Activated CD8-positive, alpha-beta T cell treated with anti-CD3 and anti-CD28 coated beads for 36 hours (primary cell): ENCODE data around the gene CA7. TPM values are rescaled to one million over a fixed set of nuclear protein-coding genes. Genes with fewer than 3 reads are reported as not detected.
"Not testable (repeated sequence)": the region's sequence is repeated elsewhere in the genome, so short reads cannot be mapped to it uniquely, and the experiment has no call there.

Experiments used
- ATAC-seq: fragments of 200-7000 bp; cut with Tn5 transposase; one replicate; pipeline ENCODE4 v1.10.0; 2021; ENCODE audit warnings: mild to moderate bottlenecking, moderate library complexity
- CTCF ChIA-PET: fragments of 350-600 bp; sonication (Branson Sonifier 250); formaldehyde crosslinking; loops from one replicate; lab custom pipeline; 2021; ENCODE audit warnings: antibody characterized with exemption; lab: Charles Lee
- POLR2A ChIA-PET: fragments of 350-600 bp; sonication (Branson Sonifier 250); formaldehyde crosslinking; loops from one replicate; lab custom pipeline; 2021; ENCODE audit warnings: antibody characterized with exemption; lab: Charles Lee
- DNase-seq: peaks from one replicate; pipeline ENCODE4 v3.0.0-alpha.2; 2020
- H3K27ac Mint-ChIP-seq: one replicate; pipeline ENCODE4 v1.8.0; 2021; ENCODE audit warnings: mild to moderate bottlenecking, mixed read lengths
- H3K27me3 Mint-ChIP-seq: one replicate; pipeline ENCODE4 v1.8.0; 2021; ENCODE audit warnings: mixed read lengths
- H3K36me3 Mint-ChIP-seq: one replicate; pipeline ENCODE4 v1.8.0; 2021; ENCODE audit warnings: low read depth, mixed read lengths
- H3K4me1 Mint-ChIP-seq: one replicate; pipeline ENCODE4 v1.8.0; 2021; ENCODE audit warnings: low read depth, mixed read lengths
- H3K4me3 Mint-ChIP-seq: one replicate; pipeline ENCODE4 v1.8.0; 2021; ENCODE audit warnings: mild to moderate bottlenecking, moderate library complexity, mixed read lengths
- H3K9me3 Mint-ChIP-seq: one replicate; pipeline ENCODE4 v1.8.0; 2021; ENCODE audit warnings: mixed read lengths
- intact Hi-C: fragments of 100-400 bp; cut with micrococcal nuclease; formaldehyde crosslinking; loops from one replicate; pipeline ENCODE4 v1.10.0; 2022
- total RNA-seq, 2 experiments: library from RNA; stranded (reverse); gene quantifications; one replicate each; pipeline ENCODE4 v1.2.3, GENCODE V29; 2021
- TF ChIP-seq, protein P1 (sequence below): fragments of 200-600 bp; IDR thresholded peaks from one replicate; pipeline ENCODE4 v1.8.0; 2022; ENCODE audit warnings: antibody characterized with exemption, mild to moderate bottlenecking

The CA7 gene
- total RNA-seq, 2 experiments from 2014 or later, result 0.27 TPM; not detected in 1

DNA sequence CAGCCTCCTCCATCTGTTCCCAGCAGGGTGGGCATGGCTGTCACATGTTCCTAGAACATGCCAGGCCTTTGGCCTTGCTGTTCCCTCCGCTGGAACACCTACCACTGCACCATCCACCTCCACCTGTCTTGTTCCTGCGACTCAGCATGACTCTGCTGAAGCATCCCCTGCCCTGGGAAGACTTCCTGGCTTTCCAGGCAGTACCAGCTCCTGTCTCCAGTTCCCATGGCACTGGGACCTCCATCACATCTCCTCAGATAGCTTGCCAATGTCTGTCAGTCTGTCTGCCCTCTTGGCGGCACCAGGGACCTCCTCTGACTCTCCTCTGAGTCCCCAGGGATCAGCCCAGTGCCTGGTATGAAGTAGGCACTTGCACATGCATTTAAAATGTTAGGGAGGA lies 51.8 kb downstream of the CA7 start:
- no peak overlapping the region for H3K27ac Mint-ChIP-seq
- POLR2A ChIA-PET, result interaction anchor here (1.1 to 6.3 kb wide), 3 partner anchors 15 to 80 kb away, joined by 3 to 28 read pairs (median 3); partner anchors contain the start of gene PDP2
- DNase-seq (no peak), ATAC-seq (no peak)
- no peak overlapping the region for H3K4me3 Mint-ChIP-seq
- H3K9me3 Mint-ChIP-seq, result no peaks in the 10 kb centered on the region
- H3K27me3 Mint-ChIP-seq, result no peaks in the 10 kb centered on the region
- intact Hi-C loops, result no loop called here
- H3K4me1 Mint-ChIP-seq, result peaks cover 3% of the 10 kb centered on the region
- peaks cover 15% of the 10 kb centered on the region for H3K36me3 Mint-ChIP-seq
- TF ChIP-seq, protein P1, sequence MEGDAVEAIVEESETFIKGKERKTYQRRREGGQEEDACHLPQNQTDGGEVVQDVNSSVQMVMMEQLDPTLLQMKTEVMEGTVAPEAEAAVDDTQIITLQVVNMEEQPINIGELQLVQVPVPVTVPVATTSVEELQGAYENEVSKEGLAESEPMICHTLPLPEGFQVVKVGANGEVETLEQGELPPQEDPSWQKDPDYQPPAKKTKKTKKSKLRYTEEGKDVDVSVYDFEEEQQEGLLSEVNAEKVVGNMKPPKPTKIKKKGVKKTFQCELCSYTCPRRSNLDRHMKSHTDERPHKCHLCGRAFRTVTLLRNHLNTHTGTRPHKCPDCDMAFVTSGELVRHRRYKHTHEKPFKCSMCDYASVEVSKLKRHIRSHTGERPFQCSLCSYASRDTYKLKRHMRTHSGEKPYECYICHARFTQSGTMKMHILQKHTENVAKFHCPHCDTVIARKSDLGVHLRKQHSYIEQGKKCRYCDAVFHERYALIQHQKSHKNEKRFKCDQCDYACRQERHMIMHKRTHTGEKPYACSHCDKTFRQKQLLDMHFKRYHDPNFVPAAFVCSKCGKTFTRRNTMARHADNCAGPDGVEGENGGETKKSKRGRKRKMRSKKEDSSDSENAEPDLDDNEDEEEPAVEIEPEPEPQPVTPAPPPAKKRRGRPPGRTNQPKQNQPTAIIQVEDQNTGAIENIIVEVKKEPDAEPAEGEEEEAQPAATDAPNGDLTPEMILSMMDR, result no peak
- CTCF ChIA-PET, result interaction anchor here (0.5 to 4.3 kb wide), 18 partner anchors 8 to 259 kb away, joined by 3 to 54 read pairs (median 5); partner anchors contain the start of genes CDH16, CES3, CIAO2B and PDP2

DNA sequence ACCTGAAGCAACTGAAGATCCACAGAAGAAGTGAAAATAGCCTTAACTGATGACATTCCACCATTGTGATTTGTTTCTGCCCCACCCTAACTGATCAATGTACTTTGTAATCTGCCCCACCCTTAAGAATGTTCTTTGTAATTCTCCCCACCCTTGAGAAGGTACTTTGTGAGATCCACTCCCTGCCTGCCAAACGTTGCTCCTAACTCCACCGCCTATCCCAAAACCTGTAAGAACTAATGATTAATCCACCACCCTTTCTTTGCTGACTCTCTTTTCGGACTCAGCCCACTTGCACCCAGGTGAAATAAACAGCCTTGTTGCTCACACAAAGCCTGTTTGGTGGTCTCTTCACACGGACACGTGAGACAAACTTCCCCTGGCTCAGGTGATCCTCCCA lies 52.5 kb downstream of the CA7 start:
- H3K4me3 Mint-ChIP-seq, ATAC-seq, H3K27me3 Mint-ChIP-seq, DNase-seq, H3K27ac Mint-ChIP-seq, H3K36me3 Mint-ChIP-seq, H3K9me3 Mint-ChIP-seq, intact Hi-C loops, H3K4me1 Mint-ChIP-seq: not testable (repeated sequence)
- CTCF ChIA-PET, result interaction anchor here (0.6 to 4.3 kb wide), 9 partner anchors 10 to 560 kb away, joined by 3 to 54 read pairs (median 5); partner anchors contain the start of genes CES3 and RRAD
- POLR2A ChIA-PET, result interaction anchor here (1.0 to 6.3 kb wide), 3 partner anchors 9 to 22 kb away, joined by 3 to 28 read pairs (median 3); partner anchors contain the start of gene PDP2

DNA sequence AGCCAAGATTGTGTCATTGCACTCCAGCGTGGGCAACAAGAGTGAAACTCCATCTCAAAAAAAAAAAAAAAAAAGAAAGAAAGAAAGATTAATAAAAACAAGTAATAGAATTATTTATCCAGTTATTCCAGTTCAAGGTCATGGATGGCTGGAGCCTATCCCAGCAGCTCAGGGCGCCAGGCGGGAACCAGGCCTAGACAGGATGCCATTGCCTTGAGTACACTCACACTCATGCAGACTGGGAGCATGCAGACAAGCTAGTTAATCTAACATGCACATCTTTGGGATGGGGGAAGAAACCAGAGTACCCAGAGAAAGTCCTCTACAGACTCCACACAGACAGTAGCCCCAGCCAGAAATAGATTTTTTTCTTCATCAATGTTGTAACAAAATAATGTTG lies 54.0 kb downstream of the CA7 start:
- H3K27ac Mint-ChIP-seq, result no peak overlapping the region
- no peaks in the 10 kb centered on the region for H3K9me3 Mint-ChIP-seq
- ChIA-PET CTCF (interaction anchor here (2.0 kb wide), 1 partner anchor 8 kb away, joined by 5 read pairs; no protein-coding TSS in a partner anchor), POLR2A (interaction anchor here (6.3 kb wide), 1 partner anchor 17 kb away, joined by 28 read pairs; the partner anchor contains the start of gene PDP2)
- no peak overlapping the region for H3K4me3 Mint-ChIP-seq
- ATAC-seq, result no peak
- intact Hi-C loops, result no loop called here
- TF ChIP-seq, protein P1, result no peak
- no peak for DNase-seq
- H3K4me1 Mint-ChIP-seq, result peaks cover under 1% of the 10 kb centered on the region
- no peaks in the 10 kb centered on the region for H3K27me3 Mint-ChIP-seq
- peaks cover 6% of the 10 kb centered on the region for H3K36me3 Mint-ChIP-seq

DNA sequence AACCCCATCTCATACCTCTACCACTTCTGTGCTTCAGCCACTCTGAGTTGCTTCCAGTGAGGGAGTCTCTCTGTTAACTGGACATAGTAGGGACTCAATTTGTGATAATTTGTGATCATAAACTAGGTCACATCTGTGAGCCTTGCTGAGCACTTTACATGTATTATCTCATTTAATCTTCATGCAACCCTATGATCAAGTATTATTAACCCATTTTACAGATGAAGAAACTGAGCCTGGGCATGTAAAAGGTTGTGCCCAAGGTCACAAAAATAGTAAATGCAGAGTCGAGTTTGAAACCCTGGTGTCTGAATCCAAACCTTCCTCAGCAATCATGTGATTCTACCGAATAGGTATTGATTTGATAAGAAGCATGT lies 54.7 kb downstream of the CA7 start:
- ChIA-PET CTCF (no interaction called here), POLR2A (interaction anchor here (6.3 kb wide), 1 partner anchor 18 kb away, joined by 28 read pairs; the partner anchor contains the start of gene PDP2)
- DNase-seq, result no peak
- TF ChIP-seq, protein P1, result no peak
- Mint-ChIP-seq H3K9me3 (no peaks in the 10 kb centered on the region), H3K4me3 (no peak overlapping the region), H3K4me1 (no peaks in the 10 kb centered on the region), H3K27me3 (no peaks in the 10 kb centered on the region), H3K27ac (no peak overlapping the region), H3K36me3 (peaks cover 6% of the 10 kb centered on the region)
- ATAC-seq, result no peak
- intact Hi-C loops, result no loop called here

DNA sequence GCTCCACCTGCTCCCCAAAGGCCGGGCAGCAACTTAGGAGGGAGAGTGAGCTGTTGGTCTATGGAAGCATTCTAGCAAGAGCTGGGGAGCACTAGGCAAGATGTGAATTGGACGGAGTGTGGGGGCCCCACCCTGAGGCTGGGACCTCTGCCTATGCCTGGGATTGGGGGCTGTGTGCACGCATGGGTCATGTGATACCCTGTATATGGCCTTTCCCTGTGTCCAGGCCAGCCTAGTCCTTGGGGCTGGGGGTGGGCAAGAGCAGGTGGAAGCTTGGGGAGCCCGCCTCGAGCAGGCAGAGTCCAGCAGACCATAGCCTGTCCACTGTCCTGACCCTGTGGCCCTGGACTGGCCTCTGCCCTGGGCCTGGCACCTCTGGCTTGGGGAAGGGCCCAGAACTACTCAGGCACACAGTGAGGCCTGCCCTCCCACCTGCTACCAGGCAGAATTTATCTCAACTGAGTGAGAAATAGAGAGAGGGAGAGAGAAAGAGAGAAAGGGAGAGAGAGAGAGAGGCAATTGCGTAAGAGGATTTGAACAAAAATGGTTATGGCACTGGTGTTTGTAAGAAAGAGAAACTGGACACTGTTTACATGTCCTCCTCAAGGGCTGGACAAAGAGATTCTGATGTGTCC lies 55.2 kb downstream of the CA7 start:
- no peaks in the 10 kb centered on the region for H3K27me3 Mint-ChIP-seq
- H3K27ac Mint-ChIP-seq, result no peak overlapping the region
- no peaks in the 10 kb centered on the region for H3K9me3 Mint-ChIP-seq
- H3K4me3 Mint-ChIP-seq, result no peak overlapping the region
- no peak for ATAC-seq
- CTCF ChIA-PET, result no interaction called here
- peaks cover 6% of the 10 kb centered on the region for H3K36me3 Mint-ChIP-seq
- intact Hi-C loops, result no loop called here
- no peaks in the 10 kb centered on the region for H3K4me1 Mint-ChIP-seq
- POLR2A ChIA-PET, result interaction anchor here (1.0 to 6.3 kb wide), 2 partner anchors 10 to 18 kb away, joined by 3 to 28 read pairs; partner anchors contain the start of gene PDP2
- TF ChIP-seq, protein P1, result no peak
- no peak for DNase-seq
